GM18858 (cell line): Measurements from ENCODE around the gene WDFY3.

Source experiments
- ATAC-seq: cut with Tn5 transposase; IDR thresholded peaks from one replicate; pipeline ENCODE4 v1.9.1; 2021; ENCODE audit not compliant: unreplicated experiment

WDFY3 gene

GRCh38 chr4:84799318-84799717 is 167.2 kb downstream of the WDFY3 start:
- ATAC-seq: no peak

GRCh38 chr4:84796394-84796793 is 170.1 kb downstream of the WDFY3 start:
- ATAC-seq: no peak

GRCh38 chr4:84792366-84793301 is 173.9 kb downstream of the WDFY3 start:
- ATAC-seq: no peak

GRCh38 chr4:84790769-84791565 is 175.5 kb downstream of the WDFY3 start:
- no peak for ATAC-seq

GRCh38 chr4:84786478-84786877 is 180.0 kb downstream of the WDFY3 start:
- ATAC-seq: no peak

GRCh38 chr4:84782517-84782916 is 184.0 kb downstream of the WDFY3 start:
- no peak for ATAC-seq

- no peak for ATAC-seq
These were observed 185.8 kb downstream of the WDFY3 start for GRCh38 chr4:84780719-84781118.

GRCh38 chr4:84778041-84778440 is 188.4 kb downstream of the WDFY3 start:
- no peak for ATAC-seq

GRCh38 chr4:84767168-84767567 is 199.3 kb downstream of the WDFY3 start:
- no peak for ATAC-seq

GRCh38 chr4:84753321-84753972 is 213.0 kb downstream of the WDFY3 start:
- ATAC-seq: no peak

GRCh38 chr4:84751707-84752106 is 214.8 kb downstream of the WDFY3 start:
- ATAC-seq: no peak

- no peak for ATAC-seq
These were observed 215.6 kb downstream of the WDFY3 start for GRCh38 chr4:84750960-84751283.

- peak; percentile 75 for ATAC-seq
These were observed 216.1 kb downstream of the WDFY3 start for GRCh38 chr4:84750260-84750959.

- no peak for ATAC-seq
These were observed 226.4 kb downstream of the WDFY3 start for GRCh38 chr4:84740057-84740456.

- no peak for ATAC-seq
These were observed 227.9 kb downstream of the WDFY3 start for GRCh38 chr4:84738622-84739021.

- ATAC-seq: no peak
These were observed 228.8 kb downstream of the WDFY3 start for GRCh38 chr4:84737656-84738055.

GRCh38 chr4:84734037-84734436 is 232.5 kb downstream of the WDFY3 start:
- ATAC-seq: no peak

GRCh38 chr4:84733343-84734033 is 233.0 kb downstream of the WDFY3 start:
- ATAC-seq: no peak

GRCh38 chr4:84730375-84730774 is 236.1 kb downstream of the WDFY3 start:
- no peak for ATAC-seq

GRCh38 chr4:84727491-84727890 is 239.0 kb downstream of the WDFY3 start:
- ATAC-seq: no peak
